T47D (cell line): ENCODE data around the gene SRGN.
"Not testable (repeated sequence)": the region's sequence is repeated elsewhere in the genome, so short reads cannot be mapped to it uniquely, and the experiment has no call there.

Experiments used
- DNase-seq, 2 experiments: peaks; one replicate each; pipeline versions ENCODE4 v3.0.0 to v3.0.0-alpha.2; 2011 to 2012; ENCODE audit warnings: low read depth in 1 of 2, low spot score in 1 of 2
- JUND ChIP-seq: IDR thresholded peaks from 2 replicates; pipeline ENCODE4 v1.6.1; 2012; ENCODE audit warnings: low read depth
- in situ Hi-C: cut with HindIII; loops from 2 replicates; pipeline ENCODE4 v1.10.0; 2016; ENCODE audit warnings: low sequenced_read_pairs, low pct_unique_long_range_greater_than_20kb

SRGN gene

DNA sequence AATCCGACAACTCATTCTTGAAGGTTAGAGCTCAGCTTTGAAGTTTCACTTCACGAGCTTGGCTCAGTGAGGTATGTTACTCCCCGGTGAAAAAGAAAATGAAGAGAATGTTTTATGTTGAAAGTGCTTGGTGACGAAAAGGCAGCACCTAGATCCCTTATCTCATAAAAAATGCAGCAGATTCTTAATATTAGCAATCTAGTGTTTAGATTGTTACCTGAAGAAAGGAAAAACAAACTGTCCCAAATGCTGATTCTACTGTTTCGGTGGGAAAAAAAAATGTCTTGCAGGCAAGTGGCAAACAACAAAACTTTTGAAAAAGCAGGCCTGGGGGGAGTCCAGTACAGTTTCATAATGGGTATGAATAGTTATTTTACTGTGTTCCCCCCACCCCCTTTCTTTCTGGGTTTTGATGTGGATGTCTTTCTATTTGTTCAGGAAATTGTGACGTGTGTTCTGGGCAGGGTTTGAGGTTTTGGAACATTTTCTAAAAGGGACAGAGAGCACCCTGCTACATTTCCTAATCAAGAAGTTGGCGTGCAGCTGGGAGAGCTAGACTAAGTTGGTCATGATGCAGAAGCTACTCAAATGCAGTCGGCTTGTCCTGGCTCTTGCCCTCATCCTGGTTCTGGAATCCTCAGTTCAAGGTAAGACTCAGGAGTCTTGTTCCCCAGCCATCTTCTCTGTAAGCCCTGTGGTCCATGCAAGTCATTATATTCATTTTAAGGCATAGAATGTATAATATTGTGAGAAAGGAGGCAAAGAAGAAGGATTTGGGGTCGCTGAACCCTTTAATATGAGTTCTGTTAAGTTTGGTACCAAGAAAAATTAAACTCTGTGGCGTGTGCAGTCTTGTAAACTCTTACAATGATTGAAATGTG lies at the start of gene SRGN:
TSS of gene SRGN (plus strand) at position 514 of the 881 bp plus-strand sequence. CDS start at position 569, 55 bp downstream.
- in situ Hi-C loops: no loop called here
- no peak for TF ChIP-seq JUND
- peak; percentile 39 to 73 for DNase-seq

GRCh38 chr10:69040904-69041303 lies 47.0 kb upstream of the SRGN start:
- DNase-seq, in situ Hi-C loops: not testable (repeated sequence)

DNA sequence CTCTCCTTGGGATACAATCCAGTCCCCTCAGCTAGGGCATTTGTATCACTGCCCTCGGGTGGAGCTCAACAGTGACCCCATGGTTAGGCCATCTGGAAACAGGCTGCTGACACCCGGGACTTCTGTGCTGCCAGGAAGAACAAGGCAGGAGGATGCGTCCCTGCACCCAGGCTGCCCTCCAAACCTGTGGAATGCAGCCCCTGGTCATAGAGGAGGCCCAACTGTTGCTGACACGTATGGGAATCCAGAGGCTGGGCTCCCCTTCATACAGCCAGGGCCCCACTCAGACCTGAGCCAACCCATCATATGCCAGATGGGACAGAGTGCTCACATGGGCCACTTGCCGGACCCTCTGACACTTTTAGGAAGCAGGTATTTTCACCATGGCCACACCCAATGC lies 45.5 kb upstream of the SRGN start:
- TF ChIP-seq JUND: no peak
- DNase-seq: no peak
- in situ Hi-C loops: no loop called here

GRCh38 chr10:69042838-69043237 lies 45.1 kb upstream of the SRGN start:
- in situ Hi-C loops: no loop called here
- DNase-seq: no peak

GRCh38 chr10:69043931-69044531 lies 43.9 kb upstream of the SRGN start:
- DNase-seq: no peak
- in situ Hi-C loops: no loop called here
- no peak for TF ChIP-seq JUND

More at GRCh38 chr10:69042838-69043237, 45.1 kb upstream of the SRGN start:
- TF ChIP-seq JUND: no peak

GRCh38 chr10:69044546-69044945 lies 43.4 kb upstream of the SRGN start:
- in situ Hi-C loops: no loop called here
- no peak for TF ChIP-seq JUND
- DNase-seq: no peak

- no peak for TF ChIP-seq JUND
- no peak for DNase-seq
- in situ Hi-C loops: no loop called here
These were observed 42.2 kb upstream of the SRGN start for GRCh38 chr10:69045441-69046300.

- no peak for DNase-seq
- no peak for TF ChIP-seq JUND
- in situ Hi-C loops: no loop called here
These were observed 40.6 kb upstream of the SRGN start for GRCh38 chr10:69047111-69047832.

DNA sequence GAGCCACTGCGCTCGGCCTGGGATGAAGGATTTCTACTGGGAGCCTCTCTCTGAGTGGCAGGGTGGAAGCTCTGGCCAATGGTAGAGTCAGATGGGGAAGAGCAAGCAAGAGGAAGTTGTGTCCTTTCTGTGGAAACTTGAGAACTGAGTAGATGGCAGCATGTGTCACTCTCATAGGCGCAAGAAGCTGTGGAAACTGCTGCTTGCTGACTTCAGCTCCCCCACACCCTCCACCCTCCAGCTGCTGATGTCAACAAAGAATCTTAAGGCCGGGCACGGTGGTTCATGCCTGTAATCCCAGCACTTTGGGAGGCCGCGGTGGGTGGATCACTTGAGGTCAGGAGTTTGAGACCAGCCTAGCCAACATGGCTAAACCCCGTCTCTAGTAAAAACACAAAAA lies 39.8 kb upstream of the SRGN start:
- in situ Hi-C loops: no loop called here
- DNase-seq: no peak

DNA sequence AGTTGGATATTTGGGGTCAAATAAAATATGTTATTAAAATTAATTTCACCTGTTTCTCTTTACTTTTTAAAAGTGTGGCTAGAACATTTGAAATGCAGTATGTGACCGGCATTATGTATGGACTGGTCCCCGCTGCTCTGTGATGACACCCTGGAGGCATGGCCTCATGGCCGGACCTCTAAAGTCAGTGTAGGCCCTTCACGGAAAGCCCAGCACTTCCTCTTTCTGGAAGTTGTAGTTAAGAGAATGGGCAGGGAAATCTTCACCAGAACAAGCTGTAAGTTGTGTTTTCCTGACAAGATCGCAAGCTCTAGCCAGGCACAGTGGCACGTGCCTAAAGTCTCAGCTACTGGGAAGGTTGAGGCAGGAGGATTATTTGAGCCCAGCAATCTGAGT lies 38.3 kb upstream of the SRGN start:
- DNase-seq: no peak
- in situ Hi-C loops: no loop called here
- TF ChIP-seq JUND: no peak

More for the DNA sequence above, 39.8 kb upstream of the SRGN start:
- no peak for TF ChIP-seq JUND

- TF ChIP-seq JUND: no peak
- in situ Hi-C loops: no loop called here
- no peak for DNase-seq
These were observed 36.6 kb upstream of the SRGN start for GRCh38 chr10:69051303-69051702.
